ENCODE results near the gene COL18A1.

Gene COL18A1

DNA sequence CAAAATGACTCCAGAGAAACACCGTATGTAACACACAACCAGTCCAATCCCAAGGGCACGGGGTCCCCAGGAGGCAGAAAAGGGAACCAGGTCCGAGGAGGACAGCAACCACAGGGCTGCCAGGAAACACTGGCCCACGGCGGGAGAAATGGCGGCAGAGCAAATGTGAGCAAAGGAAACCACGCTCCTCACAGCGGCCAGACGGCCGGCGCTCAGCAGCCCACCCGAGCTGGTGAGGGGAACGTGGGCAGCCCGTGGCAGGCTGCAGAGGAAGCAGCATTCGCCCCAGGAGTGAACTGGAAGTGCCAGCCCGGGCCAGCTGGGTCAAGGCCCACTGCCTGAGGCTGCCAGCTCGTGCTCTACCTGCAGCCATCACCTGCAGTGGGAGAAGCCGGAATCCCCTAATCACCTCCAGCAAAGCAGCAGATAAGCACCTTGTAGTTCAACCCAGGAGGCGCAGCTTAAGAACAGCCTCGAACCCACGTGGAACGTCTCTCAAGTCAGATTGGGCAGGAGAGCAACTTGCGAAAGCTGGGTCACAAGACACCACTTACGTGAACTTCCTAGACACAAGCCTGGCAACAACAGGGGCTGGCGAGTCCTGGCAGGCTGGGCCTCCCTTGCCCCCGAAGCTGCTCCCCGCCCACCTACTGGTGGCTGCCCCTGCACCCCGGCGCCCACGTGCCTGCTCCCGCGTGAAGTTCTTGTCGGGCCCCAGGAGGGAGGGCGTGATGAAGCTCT, 130.5 kb downstream of the COL18A1 start:
- DNase-seq (ENCODE audit: extremely low spot score) = no peak
- POLR2A ChIA-PET = no interaction called here
- CTCF ChIA-PET = no interaction called here
- TF ChIP-seq LEF1 (IDR thresholded peaks at IDR 0.05; ENCODE audit: borderline replicate concordance) (no peak), TARDBP (IDR thresholded peaks at IDR 0.05) (no peak), ELF4 (IDR thresholded peaks at IDR 0.05) (no peak)

GRCh38 chr21:45536301-45537081, 131.5 kb downstream of the COL18A1 start:
- no peak for DNase-seq (ENCODE audit: extremely low spot score)
- POLR2A ChIA-PET = no interaction called here
- CTCF ChIA-PET = no interaction called here
- TF ChIP-seq FOXA1 (IDR thresholded peaks at IDR 0.05) (no peak), ZNF384 (IDR thresholded peaks at IDR 0.05) (no peak), CTBP1 (IDR thresholded peaks at IDR 0.05; ENCODE audit: borderline replicate concordance) (no peak), ELF4 (IDR thresholded peaks at IDR 0.05) (no peak), ARNT (IDR thresholded peaks at IDR 0.05) (no peak), FOXM1 (IDR thresholded peaks at IDR 0.05; ENCODE audit: borderline replicate concordance) (no peak)

GRCh38 chr21:45537111-45537745, 132.3 kb downstream of the COL18A1 start:
- CTCF ChIA-PET = no interaction called here
- POLR2A ChIA-PET = no interaction called here

GRCh38 chr21:45537746-45538291, 132.9 kb downstream of the COL18A1 start:
- CTCF ChIA-PET = no interaction called here
- POLR2A ChIA-PET = no interaction called here
- TF ChIP-seq CTBP1 (IDR thresholded peaks at IDR 0.05; ENCODE audit: borderline replicate concordance) (no peak), SP1 (IDR thresholded peaks at IDR 0.05) (no peak), FOXM1 (IDR thresholded peaks at IDR 0.05; ENCODE audit: borderline replicate concordance) (no peak), SUZ12 (IDR thresholded peaks at IDR 0.05) (no peak), ZNF384 (IDR thresholded peaks at IDR 0.05) (no peak), NFRKB (IDR thresholded peaks at IDR 0.05) (no peak), FOXK2 (IDR thresholded peaks at IDR 0.05) (no peak), ARNT (IDR thresholded peaks at IDR 0.05) (no peak), ELF4 (IDR thresholded peaks at IDR 0.05) (no peak), HDGF (IDR thresholded peaks at IDR 0.05; ENCODE audit: borderline replicate concordance) (no peak), BHLHE40 (IDR thresholded peaks at IDR 0.05; ENCODE audit: borderline replicate concordance) (no peak), LEF1 (IDR thresholded peaks at IDR 0.05; ENCODE audit: borderline replicate concordance) (no peak)
- TF ChIP-seq, protein P1, sequence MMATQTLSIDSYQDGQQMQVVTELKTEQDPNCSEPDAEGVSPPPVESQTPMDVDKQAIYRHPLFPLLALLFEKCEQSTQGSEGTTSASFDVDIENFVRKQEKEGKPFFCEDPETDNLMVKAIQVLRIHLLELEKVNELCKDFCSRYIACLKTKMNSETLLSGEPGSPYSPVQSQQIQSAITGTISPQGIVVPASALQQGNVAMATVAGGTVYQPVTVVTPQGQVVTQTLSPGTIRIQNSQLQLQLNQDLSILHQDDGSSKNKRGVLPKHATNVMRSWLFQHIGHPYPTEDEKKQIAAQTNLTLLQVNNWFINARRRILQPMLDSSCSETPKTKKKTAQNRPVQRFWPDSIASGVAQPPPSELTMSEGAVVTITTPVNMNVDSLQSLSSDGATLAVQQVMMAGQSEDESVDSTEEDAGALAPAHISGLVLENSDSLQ (IDR thresholded peaks at IDR 0.05) = no peak
- DNase-seq (ENCODE audit: extremely low spot score) = no peak

More at GRCh38 chr21:45537111-45537745, 132.3 kb downstream of the COL18A1 start:
- no peak for DNase-seq (ENCODE audit: extremely low spot score)
- TF ChIP-seq ZNF384 (IDR thresholded peaks at IDR 0.05) (no peak), ELF4 (IDR thresholded peaks at IDR 0.05) (no peak), SUZ12 (IDR thresholded peaks at IDR 0.05) (no peak), BHLHE40 (IDR thresholded peaks at IDR 0.05; ENCODE audit: borderline replicate concordance) (no peak), SP1 (IDR thresholded peaks at IDR 0.05) (no peak), CTBP1 (IDR thresholded peaks at IDR 0.05; ENCODE audit: borderline replicate concordance) (no peak), HDGF (IDR thresholded peaks at IDR 0.05; ENCODE audit: borderline replicate concordance) (no peak), FOXM1 (IDR thresholded peaks at IDR 0.05; ENCODE audit: borderline replicate concordance) (no peak), FOXA1 (IDR thresholded peaks at IDR 0.05) (no peak), ARNT (IDR thresholded peaks at IDR 0.05) (no peak), L3MBTL2 (conservative IDR thresholded peaks at IDR 0.05) (no peak), FOXK2 (IDR thresholded peaks at IDR 0.05) (no peak), TARDBP (IDR thresholded peaks at IDR 0.05) (no peak), NFRKB (IDR thresholded peaks at IDR 0.05) (no peak)

DNA sequence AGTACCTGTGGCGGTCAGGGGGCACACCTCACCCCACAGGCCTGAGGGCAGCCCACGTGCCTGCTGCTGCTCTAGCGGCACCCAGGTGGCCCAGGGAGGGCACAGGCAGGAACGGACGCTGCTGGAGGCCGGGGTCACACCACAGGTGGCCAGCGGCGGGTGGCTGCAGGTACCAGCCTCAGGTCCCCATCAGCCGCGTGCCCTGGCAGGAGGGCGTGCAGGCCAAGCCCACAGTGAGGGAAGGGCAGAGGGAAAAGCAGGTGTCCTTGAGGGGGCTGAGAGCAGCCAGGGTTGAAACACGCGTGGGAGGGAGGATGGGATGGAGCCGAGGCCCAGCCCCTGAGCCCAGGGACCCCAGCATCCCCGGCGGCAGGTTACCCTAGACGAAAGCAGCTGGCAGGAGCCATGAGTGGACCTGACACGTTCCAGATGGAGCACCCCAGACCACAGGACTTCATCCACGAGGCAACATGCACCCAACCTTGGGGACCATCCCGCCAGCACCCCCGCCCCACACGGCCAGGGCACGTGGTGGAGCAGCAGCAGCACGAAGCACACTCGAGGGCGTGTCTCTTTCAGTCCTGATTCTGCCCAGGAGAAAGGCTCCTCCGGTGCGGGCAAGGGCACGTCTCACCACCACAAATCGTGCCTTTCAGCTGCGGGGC, 133.5 kb downstream of the COL18A1 start:
- no peak for TF ChIP-seq SUZ12 (IDR thresholded peaks at IDR 0.05)
- TF ChIP-seq ARNT (IDR thresholded peaks at IDR 0.05) = no peak
- TF ChIP-seq CTBP1 (IDR thresholded peaks at IDR 0.05; ENCODE audit: borderline replicate concordance) = no peak
- TF ChIP-seq TARDBP (IDR thresholded peaks at IDR 0.05) = no peak
- no peak for TF ChIP-seq FOXA1 (IDR thresholded peaks at IDR 0.05)
- no peak for TF ChIP-seq HDGF (IDR thresholded peaks at IDR 0.05; ENCODE audit: borderline replicate concordance)
- TF ChIP-seq ELF4 (IDR thresholded peaks at IDR 0.05) = no peak
- TF ChIP-seq ZNF384 (IDR thresholded peaks at IDR 0.05) = no peak
- no peak for TF ChIP-seq FOXM1 (IDR thresholded peaks at IDR 0.05; ENCODE audit: borderline replicate concordance)
- no peak for TF ChIP-seq BHLHE40 (IDR thresholded peaks at IDR 0.05; ENCODE audit: borderline replicate concordance)
- no peak for DNase-seq (ENCODE audit: extremely low spot score)
- ChIA-PET POLR2A (no interaction called here), CTCF (no interaction called here)

GRCh38 chr21:45539046-45539795, 134.3 kb downstream of the COL18A1 start:
- POLR2A ChIA-PET = no interaction called here
- DNase-seq (ENCODE audit: extremely low spot score) = no peak
- no peak for TF ChIP-seq FOXA1 (IDR thresholded peaks at IDR 0.05)
- TF ChIP-seq TARDBP (IDR thresholded peaks at IDR 0.05) = no peak
- TF ChIP-seq SUZ12 (IDR thresholded peaks at IDR 0.05) = no peak
- no peak for TF ChIP-seq FOXM1 (IDR thresholded peaks at IDR 0.05; ENCODE audit: borderline replicate concordance)
- no peak for TF ChIP-seq BHLHE40 (IDR thresholded peaks at IDR 0.05; ENCODE audit: borderline replicate concordance)
- TF ChIP-seq FOXK2 (IDR thresholded peaks at IDR 0.05) = no peak
- TF ChIP-seq ZNF384 (IDR thresholded peaks at IDR 0.05) = no peak
- no peak for TF ChIP-seq SP1 (IDR thresholded peaks at IDR 0.05)
- no peak for TF ChIP-seq HDGF (IDR thresholded peaks at IDR 0.05; ENCODE audit: borderline replicate concordance)
- no peak for TF ChIP-seq L3MBTL2 (conservative IDR thresholded peaks at IDR 0.05)
- TF ChIP-seq CTBP1 (IDR thresholded peaks at IDR 0.05; ENCODE audit: borderline replicate concordance) = no peak
- TF ChIP-seq LEF1 (IDR thresholded peaks at IDR 0.05; ENCODE audit: borderline replicate concordance) = no peak
- TF ChIP-seq, protein P1 (IDR thresholded peaks at IDR 0.05) = no peak
- CTCF ChIA-PET = no interaction called here

All from HEK293T (cell line).